HepG2 (cell line): ENCODE measurements around the gene HLA-DOA. TPM values are rescaled to one million over a fixed set of nuclear protein-coding genes. Genes with fewer than 3 reads are reported as not detected.

Experiments used
- ATF1 ChIP-seq: IDR thresholded peaks from 2 replicates; pipeline ENCODE4 v1.6.1; 2016; ENCODE audit warnings: mild to moderate bottlenecking, control low read depth
- FOXM1 ChIP-seq: sonication (generic); formaldehyde crosslinking; IDR thresholded peaks from 2 replicates; pipeline ENCODE4 v1.5.0; 2020; ENCODE audit warnings: missing genetic modification reagents
- GABPA ChIP-seq, 2 experiments: IDR thresholded peaks; 2 replicates each; pipeline ENCODE4 v1.6.1; 2011 to 2016; ENCODE audit warnings: low read depth in 2 of 2, low read length in 1 of 2, missing biosample characterization in 1 of 2, missing genetic modification characterization in 1 of 2
- GATAD2A ChIP-seq: IDR thresholded peaks from 2 replicates; pipeline ENCODE4 v1.6.1; 2016
- GLI4 ChIP-seq: sonication (generic); formaldehyde crosslinking; IDR thresholded peaks from 2 replicates; pipeline ENCODE4 v1.5.1; 2020; ENCODE audit warnings: missing genetic modification reagents, mild to moderate bottlenecking, moderate library complexity, borderline replicate concordance
- HNRNPUL1 ChIP-seq: fragments of 200-400 bp; formaldehyde crosslinking; IDR thresholded peaks from 2 replicates; pipeline ENCODE4 v1.6.1; 2017; ENCODE audit warnings: low read depth, mild to moderate bottlenecking, low read length, moderate library complexity
- ISL2 ChIP-seq: sonication (generic); formaldehyde crosslinking; IDR thresholded peaks from 2 replicates; pipeline ENCODE4 v1.5.0; 2020; ENCODE audit warnings: missing genetic modification reagents
- KLF6 ChIP-seq: IDR thresholded peaks from 2 replicates; pipeline ENCODE4 v1.8.0; 2016; ENCODE audit warnings: missing biosample characterization, missing genetic modification reagents
- MED13 ChIP-seq: sonication (generic); formaldehyde crosslinking; IDR thresholded peaks from 2 replicates; pipeline ENCODE4 v1.5.0; 2020; ENCODE audit warnings: missing genetic modification reagents
- NONO ChIP-seq, 2 experiments: fragments of 450-650 bp in 1 of 2; sonication (generic) in 1 of 2; formaldehyde crosslinking in 1 of 2; IDR thresholded peaks in 1 of 2; conservative IDR thresholded peaks in 1 of 2; 2 replicates each; pipeline versions ENCODE4 v1.6.1 to v1.8.0; 2017 to 2022; ENCODE audit warnings: mild to moderate bottlenecking in 1 of 2, missing genetic modification reagents in 1 of 2, moderate library complexity in 1 of 2
- PLRG1 ChIP-seq: fragments of 450-650 bp; conservative IDR thresholded peaks from 2 replicates; pipeline ENCODE4 v1.6.1; 2016
- POGZ ChIP-seq: sonication (generic); formaldehyde crosslinking; IDR thresholded peaks from 2 replicates; pipeline ENCODE4 v1.4.0; 2020; ENCODE audit warnings: mild to moderate bottlenecking, missing genetic modification reagents
- POLR2A ChIP-seq, 2 experiments: IDR thresholded peaks; 2 replicates each; pipeline ENCODE4 v1.6.1; 2011; ENCODE audit warnings: low read depth in 2 of 2, low read length in 2 of 2, mild to moderate bottlenecking in 1 of 2, moderate library complexity in 1 of 2; ENCODE audit not compliant: insufficient read depth in 1 of 2
- SIX1 ChIP-seq: sonication (generic); formaldehyde crosslinking; IDR thresholded peaks from 2 replicates; pipeline ENCODE4 v1.4.0; 2020; ENCODE audit warnings: missing genetic modification reagents, borderline replicate concordance
- SIX4 ChIP-seq: sonication (generic); formaldehyde crosslinking; IDR thresholded peaks from 2 replicates; pipeline ENCODE4 v1.4.0; 2020; ENCODE audit warnings: missing genetic modification reagents
- ZMAT3 ChIP-seq: sonication (generic); formaldehyde crosslinking; conservative IDR thresholded peaks from 2 replicates; pipeline ENCODE4 v1.7.0; 2021; ENCODE audit warnings: missing genetic modification reagents
- ZNF20 ChIP-seq: sonication (generic); formaldehyde crosslinking; IDR thresholded peaks from 2 replicates; pipeline ENCODE4 v1.4.0; 2020; ENCODE audit warnings: mild to moderate bottlenecking, moderate library complexity, missing genetic modification reagents
- ZNF460 ChIP-seq: sonication (generic); formaldehyde crosslinking; IDR thresholded peaks from 2 replicates; pipeline ENCODE4 v1.5.1; 2020; ENCODE audit warnings: missing genetic modification reagents, mild to moderate bottlenecking, borderline replicate concordance
- ZNF556 ChIP-seq: sonication (generic); formaldehyde crosslinking; IDR thresholded peaks from 2 replicates; pipeline ENCODE4 v1.4.0; 2020; ENCODE audit warnings: mild to moderate bottlenecking, missing genetic modification reagents, borderline replicate concordance
- ZNF614 ChIP-seq: IDR thresholded peaks from 2 replicates; pipeline ENCODE4 v1.6.1; 2018; ENCODE audit warnings: missing biosample characterization, missing genetic modification reagents, inconsistent platforms, borderline replicate concordance
- ZNF619 ChIP-seq: sonication (generic); formaldehyde crosslinking; IDR thresholded peaks from 2 replicates; pipeline ENCODE4 v1.4.0; 2020; ENCODE audit warnings: mild to moderate bottlenecking, missing genetic modification reagents
- polyA plus RNA-seq, 8 experiments: library from polyadenylated mRNA; depleted of rRNA in 3 of 8; stranded (reverse) in 7 of 8; unstranded in 1 of 8; fragments of >200 nt; fragmentation: Illumina TruSeq in 4 of 8; extraction: Trizol in 4 of 8; gene quantifications; 2 replicates each; pipeline versions ENCODE4 v1.2.1 to v1.2.3, GENCODE V29; 2011 to 2016; ENCODE audit warnings: low read depth in 4 of 8, missing spikeins in 1 of 8, mixed read lengths in 1 of 8; ENCODE audit not compliant: insufficient read depth in 1 of 8
- total RNA-seq, 5 experiments: library from RNA; depleted of rRNA; stranded (reverse); fragments of >200 nt; fragmentation: Illumina TruSeq; extraction: Trizol; gene quantifications; 2 replicates each; pipeline ENCODE4 v1.2.3, GENCODE V29; 2016; ENCODE audit warnings: low read depth in 1 of 5
- TF ChIP-seq, protein P1 (sequence below): sonication (generic); formaldehyde crosslinking; IDR thresholded peaks from 2 replicates; pipeline ENCODE4 v1.4.0; 2020; ENCODE audit warnings: missing genetic modification reagents
- TF ChIP-seq, protein P2 (sequence below): sonication (generic); formaldehyde crosslinking; IDR thresholded peaks from 2 replicates; pipeline ENCODE4 v1.4.0; 2020; ENCODE audit warnings: missing genetic modification reagents
- TF ChIP-seq, protein P3 (sequence below): IDR thresholded peaks from 2 replicates; pipeline ENCODE4 v1.6.1; 2016; ENCODE audit warnings: mild to moderate bottlenecking
- TF ChIP-seq, protein P4 (sequence below): sonication (generic); formaldehyde crosslinking; IDR thresholded peaks from 2 replicates; pipeline ENCODE4 v1.4.0; 2020; ENCODE audit warnings: low read depth, mild to moderate bottlenecking, missing genetic modification reagents

HLA-DOA gene
- total and polyA plus RNA-seq, 2 of the 13 experiments (the other 11 are each of a cell fraction or from before 2014, with no cell fraction given), result 0.03 to 0.09 TPM

DNA sequence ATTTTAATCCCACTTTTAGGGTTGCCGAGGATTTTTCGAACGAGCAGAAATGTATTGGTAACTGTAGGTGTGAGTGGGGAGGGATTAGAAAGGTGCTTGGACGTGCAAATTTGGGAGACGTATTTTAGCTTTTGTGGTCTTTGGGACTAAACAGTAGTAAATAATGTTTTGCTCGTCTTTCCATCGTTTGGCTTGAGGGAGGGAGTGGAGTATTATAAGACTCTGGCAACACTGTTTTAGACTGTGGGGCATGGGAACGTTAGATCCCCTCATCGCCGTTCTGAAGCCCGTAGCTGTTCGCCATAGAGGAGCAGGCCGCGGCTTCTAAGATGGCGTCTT, 38.2 kb downstream of the HLA-DOA start (continued):
- TF ChIP-seq, protein P1, sequence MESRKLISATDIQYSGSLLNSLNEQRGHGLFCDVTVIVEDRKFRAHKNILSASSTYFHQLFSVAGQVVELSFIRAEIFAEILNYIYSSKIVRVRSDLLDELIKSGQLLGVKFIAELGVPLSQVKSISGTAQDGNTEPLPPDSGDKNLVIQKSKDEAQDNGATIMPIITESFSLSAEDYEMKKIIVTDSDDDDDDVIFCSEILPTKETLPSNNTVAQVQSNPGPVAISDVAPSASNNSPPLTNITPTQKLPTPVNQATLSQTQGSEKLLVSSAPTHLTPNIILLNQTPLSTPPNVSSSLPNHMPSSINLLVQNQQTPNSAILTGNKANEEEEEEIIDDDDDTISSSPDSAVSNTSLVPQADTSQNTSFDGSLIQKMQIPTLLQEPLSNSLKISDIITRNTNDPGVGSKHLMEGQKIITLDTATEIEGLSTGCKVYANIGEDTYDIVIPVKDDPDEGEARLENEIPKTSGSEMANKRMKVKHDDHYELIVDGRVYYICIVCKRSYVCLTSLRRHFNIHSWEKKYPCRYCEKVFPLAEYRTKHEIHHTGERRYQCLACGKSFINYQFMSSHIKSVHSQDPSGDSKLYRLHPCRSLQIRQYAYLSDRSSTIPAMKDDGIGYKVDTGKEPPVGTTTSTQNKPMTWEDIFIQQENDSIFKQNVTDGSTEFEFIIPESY (CRISPR knock-in tag), result no peak
- TF ChIP-seq ZNF619 (CRISPR knock-in tag) (no peak), NONO (IDR thresholded peaks at IDR 0.05) (no peak), NONO (CRISPR knock-in tag; conservative IDR thresholded peaks at IDR 0.05) (no peak), ISL2 (CRISPR knock-in tag) (no peak), MED13 (CRISPR knock-in tag) (no peak), ZMAT3 (CRISPR knock-in tag) (no peak; the same call in 1 of the 2 replicates), SIX1 (CRISPR knock-in tag) (0 out of 2 replicates have a peak, but pooled peaks have one; percentile 13), POLR2A (IDR thresholded peaks at IDR 0.05; ENCODE audit: insufficient read depth in 1 of 2, low read depth in 2 of 2, low read length in 2 of 2) (peak in 1 of 2 experiments; percentile 55; a peak in 2 of 4 replicates), POGZ (CRISPR knock-in tag) (no peak), ZNF460 (CRISPR knock-in tag) (no peak), ATF1 (no peak), GLI4 (no peak), GABPA (IDR thresholded peaks at IDR 0.05; ENCODE audit: low read depth, low read length) (no peak), GABPA (CRISPR knock-in tag; IDR thresholded peaks at IDR 0.05; ENCODE audit: low read depth) (peak; percentile 33; the same call in 1 of the 2 replicates), ZNF614 (no peak), GATAD2A (CRISPR knock-in tag) (no peak), KLF6 (CRISPR knock-in tag) (peak; percentile 56; the same call in 1 of the 2 replicates), ZNF20 (CRISPR knock-in tag) (no peak), FOXM1 (CRISPR knock-in tag) (no peak), ZNF556 (no peak), PLRG1 (no peak), HNRNPUL1 (no peak), SIX4 (CRISPR knock-in tag) (no peak)
- TF ChIP-seq, protein P2, sequence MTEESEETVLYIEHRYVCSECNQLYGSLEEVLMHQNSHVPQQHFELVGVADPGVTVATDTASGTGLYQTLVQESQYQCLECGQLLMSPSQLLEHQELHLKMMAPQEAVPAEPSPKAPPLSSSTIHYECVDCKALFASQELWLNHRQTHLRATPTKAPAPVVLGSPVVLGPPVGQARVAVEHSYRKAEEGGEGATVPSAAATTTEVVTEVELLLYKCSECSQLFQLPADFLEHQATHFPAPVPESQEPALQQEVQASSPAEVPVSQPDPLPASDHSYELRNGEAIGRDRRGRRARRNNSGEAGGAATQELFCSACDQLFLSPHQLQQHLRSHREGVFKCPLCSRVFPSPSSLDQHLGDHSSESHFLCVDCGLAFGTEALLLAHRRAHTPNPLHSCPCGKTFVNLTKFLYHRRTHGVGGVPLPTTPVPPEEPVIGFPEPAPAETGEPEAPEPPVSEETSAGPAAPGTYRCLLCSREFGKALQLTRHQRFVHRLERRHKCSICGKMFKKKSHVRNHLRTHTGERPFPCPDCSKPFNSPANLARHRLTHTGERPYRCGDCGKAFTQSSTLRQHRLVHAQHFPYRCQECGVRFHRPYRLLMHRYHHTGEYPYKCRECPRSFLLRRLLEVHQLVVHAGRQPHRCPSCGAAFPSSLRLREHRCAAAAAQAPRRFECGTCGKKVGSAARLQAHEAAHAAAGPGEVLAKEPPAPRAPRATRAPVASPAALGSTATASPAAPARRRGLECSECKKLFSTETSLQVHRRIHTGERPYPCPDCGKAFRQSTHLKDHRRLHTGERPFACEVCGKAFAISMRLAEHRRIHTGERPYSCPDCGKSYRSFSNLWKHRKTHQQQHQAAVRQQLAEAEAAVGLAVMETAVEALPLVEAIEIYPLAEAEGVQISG (CRISPR knock-in tag), result no peak
- TF ChIP-seq, protein P3, sequence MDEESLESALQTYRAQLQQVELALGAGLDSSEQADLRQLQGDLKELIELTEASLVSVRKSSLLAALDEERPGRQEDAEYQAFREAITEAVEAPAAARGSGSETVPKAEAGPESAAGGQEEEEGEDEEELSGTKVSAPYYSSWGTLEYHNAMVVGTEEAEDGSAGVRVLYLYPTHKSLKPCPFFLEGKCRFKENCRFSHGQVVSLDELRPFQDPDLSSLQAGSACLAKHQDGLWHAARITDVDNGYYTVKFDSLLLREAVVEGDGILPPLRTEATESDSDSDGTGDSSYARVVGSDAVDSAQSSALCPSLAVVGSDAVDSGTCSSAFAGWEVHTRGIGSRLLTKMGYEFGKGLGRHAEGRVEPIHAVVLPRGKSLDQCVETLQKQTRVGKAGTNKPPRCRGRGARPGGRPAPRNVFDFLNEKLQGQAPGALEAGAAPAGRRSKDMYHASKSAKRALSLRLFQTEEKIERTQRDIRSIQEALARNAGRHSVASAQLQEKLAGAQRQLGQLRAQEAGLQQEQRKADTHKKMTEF (CRISPR knock-in tag), result peak; percentile 13; the same call in 1 of the 2 replicates
- TF ChIP-seq, protein P4, sequence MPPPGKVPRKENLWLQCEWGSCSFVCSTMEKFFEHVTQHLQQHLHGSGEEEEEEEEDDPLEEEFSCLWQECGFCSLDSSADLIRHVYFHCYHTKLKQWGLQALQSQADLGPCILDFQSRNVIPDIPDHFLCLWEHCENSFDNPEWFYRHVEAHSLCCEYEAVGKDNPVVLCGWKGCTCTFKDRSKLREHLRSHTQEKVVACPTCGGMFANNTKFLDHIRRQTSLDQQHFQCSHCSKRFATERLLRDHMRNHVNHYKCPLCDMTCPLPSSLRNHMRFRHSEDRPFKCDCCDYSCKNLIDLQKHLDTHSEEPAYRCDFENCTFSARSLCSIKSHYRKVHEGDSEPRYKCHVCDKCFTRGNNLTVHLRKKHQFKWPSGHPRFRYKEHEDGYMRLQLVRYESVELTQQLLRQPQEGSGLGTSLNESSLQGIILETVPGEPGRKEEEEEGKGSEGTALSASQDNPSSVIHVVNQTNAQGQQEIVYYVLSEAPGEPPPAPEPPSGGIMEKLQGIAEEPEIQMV (CRISPR knock-in tag), result 0 out of 2 replicates have a peak, but pooled peaks have one; percentile 37
